Measurements from ENCODE around the gene IL18BP. TPM values are rescaled to one million over a fixed set of nuclear protein-coding genes. Genes with fewer than 3 reads are reported as not detected.
A peak's percentile ranks its signal among the peaks of the same experiment; 100 is the strongest.

The IL18BP gene
- polyA plus RNA-seq, 2 donors = 2.9 to 4.6 TPM

- Histone ChIP-seq H3K4me1 (ENCODE audit: control insufficient read depth in 2 of 2, insufficient read depth in 2 of 2, low read length in 1 of 2) (peaks cover 8 to 14% of the 10 kb centered on the region in 2 donors), H3K9me3 (ENCODE audit: control insufficient read depth in 2 of 2, insufficient read depth in 1 of 2, low read depth in 1 of 2, low read length in 1 of 2) (no peaks in the 10 kb centered on the region), H3K36me3 (ENCODE audit: control insufficient read depth in 2 of 2, insufficient read depth in 2 of 2, low read length in 1 of 2) (peaks cover 32 to 46% of the 10 kb centered on the region in 2 donors), H3K27me3 (ENCODE audit: control insufficient read depth in 1 of 2, insufficient read depth in 2 of 2, low read length in 2 of 2) (no peaks in the 10 kb centered on the region), H3K4me3 (ENCODE audit: low read depth in 1 of 2, low read length in 2 of 2) (no peak overlapping the region), H3K27ac (ENCODE audit: low read depth in 2 of 2, low read length in 1 of 2) (peak overlapping the region in 1 of 2 donors; percentile 6)
- WGBS, 2 donors = 80 to 83% methylated on average over 8 to 11 of the region's 11 CpGs
Observed at GRCh38 chr11:72001285-72001684, 2.6 kb downstream of the IL18BP start.

DNA sequence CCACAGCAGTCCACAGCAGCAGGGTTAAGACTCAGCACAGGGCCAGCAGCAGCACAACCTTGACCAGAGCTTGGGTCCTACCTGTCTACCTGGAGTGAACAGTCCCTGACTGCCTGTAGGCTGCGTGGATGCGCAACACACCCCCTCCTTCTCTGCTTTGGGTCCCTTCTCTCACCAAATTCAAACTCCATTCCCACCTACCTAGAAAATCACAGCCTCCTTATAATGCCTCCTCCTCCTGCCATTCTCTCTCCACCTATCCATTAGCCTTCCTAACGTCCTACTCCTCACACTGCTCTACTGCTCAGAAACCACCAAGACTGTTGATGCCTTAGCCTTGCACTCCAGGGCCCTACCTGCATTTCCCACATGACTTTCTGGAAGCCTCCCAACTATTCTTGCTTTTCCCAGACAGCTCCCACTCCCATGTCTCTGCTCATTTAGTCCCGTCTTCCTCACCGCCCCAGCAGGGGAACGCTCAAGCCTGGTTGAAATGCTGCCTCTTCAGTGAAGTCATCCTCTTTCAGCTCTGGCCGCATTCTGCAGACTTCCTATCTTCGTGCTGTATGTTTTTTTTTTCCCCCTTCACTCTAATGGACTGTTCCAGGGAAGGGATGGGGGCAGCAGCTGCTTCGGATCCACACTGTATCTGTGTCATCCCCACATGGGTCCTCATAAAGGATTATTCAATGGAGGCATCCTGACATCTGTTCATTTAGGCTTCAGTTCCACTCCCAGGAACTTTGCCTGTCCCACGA is 3.3 kb downstream of the IL18BP start:
- Histone ChIP-seq H3K27me3 (ENCODE audit: control insufficient read depth in 1 of 2, insufficient read depth in 2 of 2, low read length in 2 of 2) (no peaks in the 10 kb centered on the region), H3K36me3 (ENCODE audit: control insufficient read depth in 2 of 2, insufficient read depth in 2 of 2, low read length in 1 of 2) (peaks cover 38 to 51% of the 10 kb centered on the region in 2 donors), H3K27ac (ENCODE audit: low read depth in 2 of 2, low read length in 1 of 2) (no peak overlapping the region), H3K4me1 (ENCODE audit: control insufficient read depth in 2 of 2, insufficient read depth in 2 of 2, low read length in 1 of 2) (peaks cover 8 to 14% of the 10 kb centered on the region in 2 donors), H3K4me3 (ENCODE audit: low read depth in 1 of 2, low read length in 2 of 2) (no peak overlapping the region), H3K9me3 (ENCODE audit: control insufficient read depth in 2 of 2, insufficient read depth in 1 of 2, low read depth in 1 of 2, low read length in 1 of 2) (no peaks in the 10 kb centered on the region)
- 58 to 63% methylated on average over 10 of the region's 10 CpGs for WGBS, 2 donors

DNA sequence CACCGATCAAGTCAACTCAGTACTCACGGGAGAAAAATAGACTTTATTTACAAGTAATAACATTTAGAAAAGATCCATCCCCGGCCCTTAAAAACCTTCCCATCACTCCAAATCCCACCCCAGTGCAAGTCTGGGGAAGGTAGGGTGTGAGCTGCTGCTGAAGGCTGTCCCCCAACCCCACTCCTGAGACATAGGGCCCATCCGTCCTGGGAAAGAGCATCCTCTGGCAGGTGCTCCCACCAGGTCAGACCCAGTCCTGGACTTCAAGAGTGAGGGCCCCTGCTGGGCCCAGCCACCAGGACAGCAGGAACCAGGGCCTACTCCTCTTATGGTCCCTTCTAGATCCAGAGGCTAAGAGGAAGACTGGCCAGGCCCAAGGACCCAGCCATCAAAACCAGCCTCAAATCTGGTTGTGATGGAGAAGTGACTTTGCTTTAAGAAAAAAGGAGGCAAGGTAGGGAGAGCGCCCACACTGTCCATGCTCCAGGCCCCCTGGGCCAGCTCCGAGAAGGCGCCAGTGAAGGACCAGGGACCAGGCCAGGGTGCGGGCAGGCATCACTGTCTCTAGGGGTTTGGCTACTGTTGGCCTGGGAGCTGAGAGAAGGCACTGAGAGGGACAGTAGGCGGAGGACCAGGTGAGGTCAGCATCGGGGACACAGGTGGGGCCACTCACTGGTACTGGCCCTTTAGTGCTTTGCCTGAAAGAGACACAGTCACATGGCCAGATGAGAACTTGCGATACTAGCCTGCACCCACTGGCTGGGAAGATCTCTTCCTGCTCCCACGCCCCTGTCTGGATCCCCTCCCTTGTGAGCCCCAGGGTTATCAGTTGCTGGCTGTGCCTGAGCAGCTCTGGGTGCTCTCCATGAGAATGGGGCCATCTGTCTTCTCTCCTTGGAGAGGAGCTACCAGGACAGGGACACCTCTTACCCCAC is 4.4 kb downstream of the IL18BP start:
- no peak overlapping the region for H3K4me3 ChIP-seq (ENCODE audit: low read depth in 1 of 2, low read length in 2 of 2)
- H3K36me3 ChIP-seq (ENCODE audit: control insufficient read depth in 2 of 2, insufficient read depth in 2 of 2, low read length in 1 of 2) = peaks cover 43 to 60% of the 10 kb centered on the region in 2 donors
- WGBS, 2 donors = 81 to 84% methylated on average over 12 of the region's 12 CpGs
- H3K9me3 ChIP-seq (ENCODE audit: control insufficient read depth in 2 of 2, insufficient read depth in 1 of 2, low read depth in 1 of 2, low read length in 1 of 2) = no peaks in the 10 kb centered on the region
- no peak overlapping the region for H3K27ac ChIP-seq (ENCODE audit: low read depth in 2 of 2, low read length in 1 of 2)
- no peaks in the 10 kb centered on the region for H3K27me3 ChIP-seq (ENCODE audit: control insufficient read depth in 1 of 2, insufficient read depth in 2 of 2, low read length in 2 of 2)
- H3K4me1 ChIP-seq (ENCODE audit: control insufficient read depth in 2 of 2, insufficient read depth in 2 of 2, low read length in 1 of 2) = peaks cover 8 to 14% of the 10 kb centered on the region in 2 donors

GRCh38 chr11:72003776-72004171 is 5.1 kb downstream of the IL18BP start:
- Histone ChIP-seq H3K9me3 (ENCODE audit: control insufficient read depth in 2 of 2, insufficient read depth in 1 of 2, low read depth in 1 of 2, low read length in 1 of 2) (no peaks in the 10 kb centered on the region), H3K27ac (ENCODE audit: low read depth in 2 of 2, low read length in 1 of 2) (no peak overlapping the region), H3K36me3 (ENCODE audit: control insufficient read depth in 2 of 2, insufficient read depth in 2 of 2, low read length in 1 of 2) (peaks cover 47 to 66% of the 10 kb centered on the region in 2 donors), H3K4me1 (ENCODE audit: control insufficient read depth in 2 of 2, insufficient read depth in 2 of 2, low read length in 1 of 2) (peaks cover 8 to 14% of the 10 kb centered on the region in 2 donors), H3K4me3 (ENCODE audit: low read depth in 1 of 2, low read length in 2 of 2) (no peak overlapping the region), H3K27me3 (ENCODE audit: control insufficient read depth in 1 of 2, insufficient read depth in 2 of 2, low read length in 2 of 2) (no peaks in the 10 kb centered on the region)
- WGBS, 2 donors = 91% methylated on average over 20 of the region's 20 CpGs

GRCh38 chr11:72004515-72005346 is 6.0 kb downstream of the IL18BP start:
- H3K27ac ChIP-seq (ENCODE audit: low read depth in 2 of 2, low read length in 1 of 2) = peak overlapping the region in 1 of 2 donors; percentile 13

DNA sequence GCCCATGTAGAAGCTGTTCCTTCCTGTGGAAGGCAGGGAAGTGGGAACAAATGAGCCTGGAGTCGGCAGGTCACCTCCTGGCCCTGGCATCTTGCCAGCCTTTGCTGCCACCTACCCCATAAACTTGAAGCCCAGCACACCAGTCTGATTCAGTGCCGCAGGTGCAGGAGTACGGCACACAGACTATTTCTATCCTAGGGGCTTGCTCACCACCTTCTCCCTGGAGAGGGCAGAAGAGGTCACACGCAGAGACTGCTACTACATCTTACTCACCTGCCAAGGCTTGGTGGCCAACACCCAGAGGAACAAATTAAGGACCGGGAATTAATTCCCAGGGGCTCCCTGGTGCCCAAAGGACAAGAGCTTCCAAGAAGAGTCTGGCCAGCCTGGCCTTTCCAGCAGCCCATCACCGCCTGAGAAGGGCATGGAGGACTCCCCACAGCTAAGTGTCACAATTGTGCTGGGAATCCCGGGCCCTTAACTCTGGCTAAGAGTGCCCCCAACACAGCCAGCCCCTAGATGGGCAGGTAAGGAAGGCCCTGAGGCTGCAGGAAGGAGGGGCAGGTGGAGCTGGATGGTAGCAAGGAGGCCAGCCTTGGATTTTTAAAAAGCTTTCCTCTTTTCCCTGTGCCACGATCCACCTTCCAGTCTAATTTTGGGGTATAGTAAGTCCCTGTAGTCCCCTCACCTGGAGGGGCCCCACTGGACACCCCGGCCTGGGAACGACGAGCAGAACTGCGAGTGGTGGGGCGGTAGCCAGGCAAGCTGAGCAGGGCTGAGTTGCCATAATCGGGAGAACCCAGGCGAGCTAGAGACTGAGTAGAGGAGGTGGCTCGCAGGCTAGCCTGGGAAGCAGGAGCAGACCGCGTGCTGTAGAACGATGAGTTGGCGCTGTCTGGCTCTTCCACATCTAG is 6.9 kb downstream of the IL18BP start:
- 82% methylated on average over 20 of the region's 20 CpGs for WGBS, 2 donors
- no peaks in the 10 kb centered on the region for H3K27me3 ChIP-seq (ENCODE audit: control insufficient read depth in 1 of 2, insufficient read depth in 2 of 2, low read length in 2 of 2)
- H3K4me1 ChIP-seq (ENCODE audit: control insufficient read depth in 2 of 2, insufficient read depth in 2 of 2, low read length in 1 of 2) = peaks cover 3 to 4% of the 10 kb centered on the region in 2 donors
- peak overlapping the region in 1 of 2 donors; percentile 13 for H3K27ac ChIP-seq (ENCODE audit: low read depth in 2 of 2, low read length in 1 of 2)
- H3K9me3 ChIP-seq (ENCODE audit: control insufficient read depth in 2 of 2, insufficient read depth in 1 of 2, low read depth in 1 of 2, low read length in 1 of 2) = no peaks in the 10 kb centered on the region
- no peak overlapping the region for H3K4me3 ChIP-seq (ENCODE audit: low read depth in 1 of 2, low read length in 2 of 2)
- H3K36me3 ChIP-seq (ENCODE audit: control insufficient read depth in 2 of 2, insufficient read depth in 2 of 2, low read length in 1 of 2) = peaks cover 55 to 84% of the 10 kb centered on the region in 2 donors

More at GRCh38 chr11:72004515-72005346, 6.0 kb downstream of the IL18BP start:
- H3K4me3 ChIP-seq (ENCODE audit: low read depth in 1 of 2, low read length in 2 of 2) = no peak overlapping the region
- 85 to 86% methylated on average over 16 of the region's 16 CpGs for WGBS, 2 donors
- peaks cover 52 to 75% of the 10 kb centered on the region in 2 donors for H3K36me3 ChIP-seq (ENCODE audit: control insufficient read depth in 2 of 2, insufficient read depth in 2 of 2, low read length in 1 of 2)
- H3K4me1 ChIP-seq (ENCODE audit: control insufficient read depth in 2 of 2, insufficient read depth in 2 of 2, low read length in 1 of 2) = peaks cover 7 to 11% of the 10 kb centered on the region in 2 donors
- no peaks in the 10 kb centered on the region for H3K9me3 ChIP-seq (ENCODE audit: control insufficient read depth in 2 of 2, insufficient read depth in 1 of 2, low read depth in 1 of 2, low read length in 1 of 2)
- no peaks in the 10 kb centered on the region for H3K27me3 ChIP-seq (ENCODE audit: control insufficient read depth in 1 of 2, insufficient read depth in 2 of 2, low read length in 2 of 2)

- WGBS, 2 donors = 84 to 90% methylated on average over 8 of the region's 8 CpGs
- no peak overlapping the region for H3K4me3 ChIP-seq (ENCODE audit: low read depth in 1 of 2, low read length in 2 of 2)
- no peaks in the 10 kb centered on the region for H3K9me3 ChIP-seq (ENCODE audit: control insufficient read depth in 2 of 2, insufficient read depth in 1 of 2, low read depth in 1 of 2, low read length in 1 of 2)
- no peaks in the 10 kb centered on the region for H3K4me1 ChIP-seq (ENCODE audit: control insufficient read depth in 2 of 2, insufficient read depth in 2 of 2, low read length in 1 of 2)
- no peaks in the 10 kb centered on the region for H3K27me3 ChIP-seq (ENCODE audit: control insufficient read depth in 1 of 2, insufficient read depth in 2 of 2, low read length in 2 of 2)
- peaks cover 62 to 87% of the 10 kb centered on the region in 2 donors for H3K36me3 ChIP-seq (ENCODE audit: control insufficient read depth in 2 of 2, insufficient read depth in 2 of 2, low read length in 1 of 2)
- H3K27ac ChIP-seq (ENCODE audit: low read depth in 2 of 2, low read length in 1 of 2) = no peak overlapping the region
Observed at GRCh38 chr11:72006309-72007088, 7.8 kb downstream of the IL18BP start.

- H3K4me1 ChIP-seq (ENCODE audit: control insufficient read depth in 2 of 2, insufficient read depth in 2 of 2, low read length in 1 of 2) = no peaks in the 10 kb centered on the region
- no peak overlapping the region for H3K4me3 ChIP-seq (ENCODE audit: low read depth in 1 of 2, low read length in 2 of 2)
- H3K27me3 ChIP-seq (ENCODE audit: control insufficient read depth in 1 of 2, insufficient read depth in 2 of 2, low read length in 2 of 2) = no peaks in the 10 kb centered on the region
- peaks cover 63 to 89% of the 10 kb centered on the region in 2 donors for H3K36me3 ChIP-seq (ENCODE audit: control insufficient read depth in 2 of 2, insufficient read depth in 2 of 2, low read length in 1 of 2)
- H3K27ac ChIP-seq (ENCODE audit: low read depth in 2 of 2, low read length in 1 of 2) = no peak overlapping the region
- H3K9me3 ChIP-seq (ENCODE audit: control insufficient read depth in 2 of 2, insufficient read depth in 1 of 2, low read depth in 1 of 2, low read length in 1 of 2) = no peaks in the 10 kb centered on the region
- 87 to 90% methylated on average over 15 of the region's 15 CpGs for WGBS, 2 donors
Observed at GRCh38 chr11:72007089-72007476, 8.4 kb downstream of the IL18BP start.
